Adrenal gland (tissue), 12 donors: Measurements from ENCODE around the gene ZNF613. TPM values are rescaled to one million over a fixed set of nuclear protein-coding genes. Genes with fewer than 3 reads are reported as not detected.

Source experiments
- DNase-seq, 7 donors: peaks; one replicate each; pipeline ENCODE4 v3.0.0-alpha.2; 2019 to 2020
- H3K27ac ChIP-seq, 5 donors: fragments of 200-600 bp; sonication (generic) in 4 of 5; 1 replicate in 3 of 5; 2 replicates in 2 of 5; pipeline versions ENCODE4 v1.5.1 to v1.8.0; 2016 to 2020; ENCODE audit warnings: mild to moderate bottlenecking in 1 of 5
- H3K27me3 ChIP-seq: fragments of 200-600 bp; 2 replicates; pipeline ENCODE4 v1.8.0; 2021
- H3K36me3 ChIP-seq, 2 donors: fragments of 200-600 bp; replicated peaks in 1 of 2; 1 replicate in 1 of 2; 2 replicates in 1 of 2; pipeline versions ENCODE4 v1.5.1 to v1.8.0; 2018 to 2022
- H3K4me1 ChIP-seq, 2 donors: fragments of 200-600 bp; replicated peaks in 1 of 2; 1 replicate in 1 of 2; 2 replicates in 1 of 2; pipeline versions ENCODE4 v1.5.1 to v1.8.0; 2018 to 2021
- H3K4me3 ChIP-seq, 4 donors: fragments of 200-600 bp; sonication (generic) in 3 of 4; one replicate each; pipeline ENCODE4 v1.5.1; 2016 to 2018
- H3K9me3 ChIP-seq, 3 donors: fragments of 200-600 bp; sonication (generic) in 1 of 3; replicated peaks in 1 of 3; 1 replicate in 2 of 3; 2 replicates in 1 of 3; pipeline versions ENCODE4 v1.5.1 to v1.8.0; 2016 to 2021
- POLR2A ChIP-seq, 2 donors: fragments of 450-650 bp; IDR thresholded peaks; one replicate each; pipeline ENCODE4 v1.6.1; 2017; ENCODE audit warnings: antibody characterized with exemption in 2 of 2, mild to moderate bottlenecking in 2 of 2, moderate library complexity in 1 of 2
- WGBS, 4 donors: extraction: QIAGEN DNeasy Blood & Tissue Kit in 2 of 4; methylation state at CpG; one replicate each; pipeline versions ENCODE4 v1.1.5 to v1.1.7; 2013 to 2017; 5-methylcytosine and 5-hydroxymethylcytosine counted together
- intact Hi-C, 2 donors: fragments of 100-400 bp; cut with DNase I; formaldehyde crosslinking; loops; one replicate each; pipeline versions ENCODE4 v1.14.1 to v1.15.0; 2022 to 2023
- polyA plus RNA-seq, 3 donors: library from polyadenylated mRNA; stranded (reverse); fragments of 200-250 nt in 2 of 3; fragments of 350-450 nt in 1 of 3; fragmentation: Illumina TruSeq in 1 of 3; extraction: RNeasy Lipid Tissue Mini Kit (QIAGEN cat#74804) in 1 of 3; gene quantifications; one replicate each; pipeline ENCODE4 v1.2.3, GENCODE V29; 2013 to 2014
- total RNA-seq, 9 donors: library from RNA; depleted of rRNA in 4 of 9; stranded (reverse); fragments of >200 nt in 4 of 9; fragments of 120-200 nt in 1 of 9; fragmentation: NEBNext Ultra II Directional in 1 of 9; extraction: Animal tissue kit (Norgen Biotek cat#: 25700) in 1 of 9; gene quantifications; one replicate each; pipeline versions ENCODE4 v1.1.0 to v1.2.4, GENCODE V29; 2013 to 2023
- TF ChIP-seq, protein P1 (sequence below), 6 experiments: fragments of 450-650 bp in 4 of 6; fragments of 200-600 bp in 2 of 6; sonication (generic) in 1 of 6; IDR thresholded peaks; 1 replicate in 5 of 6; 2 replicates in 1 of 6; pipeline versions ENCODE4 v1.5.1 to v1.8.0; 2016 to 2021; ENCODE audit warnings: antibody characterized with exemption in 6 of 6, mild to moderate bottlenecking in 2 of 6, moderate library complexity in 1 of 6
- donor health status: healthy with polysubstance abuse.
- donor health status: Bipolar disorder and iron deficiency.
- donor health status: DM: yes; HTN: yes; CAD: no.
- donor health status: DM: no; HTN: no; CAD: no.
- donor health status: DM: no; HTN: no; CAD: no.
- donor health status: DM: yes; HTN: yes; CAD: no.

The ZNF613 gene
- total and polyA plus RNA-seq, 12 donors = 3.6 to 14.1 (median 5.4) TPM

GRCh38 chr19:51915324-51915867, 11.9 kb upstream of the ZNF613 start:
- H3K9me3 ChIP-seq = peaks cover 0 to 44% (median 11%) of the 10 kb centered on the region in 3 donors
- WGBS, 4 donors = 69 to 80% (median 75%) methylated on average over 5 of the region's 5 CpGs
- H3K4me3 ChIP-seq = no peak overlapping the region
- H3K36me3 ChIP-seq = no peaks in the 10 kb centered on the region
- no peak overlapping the region for H3K27ac ChIP-seq
- no peaks in the 10 kb centered on the region for H3K4me1 ChIP-seq
- no peak for DNase-seq
- intact Hi-C loops = no loop called here
- TF ChIP-seq POLR2A (IDR thresholded peaks at IDR 0.05) = no peak
- TF ChIP-seq, protein P1, sequence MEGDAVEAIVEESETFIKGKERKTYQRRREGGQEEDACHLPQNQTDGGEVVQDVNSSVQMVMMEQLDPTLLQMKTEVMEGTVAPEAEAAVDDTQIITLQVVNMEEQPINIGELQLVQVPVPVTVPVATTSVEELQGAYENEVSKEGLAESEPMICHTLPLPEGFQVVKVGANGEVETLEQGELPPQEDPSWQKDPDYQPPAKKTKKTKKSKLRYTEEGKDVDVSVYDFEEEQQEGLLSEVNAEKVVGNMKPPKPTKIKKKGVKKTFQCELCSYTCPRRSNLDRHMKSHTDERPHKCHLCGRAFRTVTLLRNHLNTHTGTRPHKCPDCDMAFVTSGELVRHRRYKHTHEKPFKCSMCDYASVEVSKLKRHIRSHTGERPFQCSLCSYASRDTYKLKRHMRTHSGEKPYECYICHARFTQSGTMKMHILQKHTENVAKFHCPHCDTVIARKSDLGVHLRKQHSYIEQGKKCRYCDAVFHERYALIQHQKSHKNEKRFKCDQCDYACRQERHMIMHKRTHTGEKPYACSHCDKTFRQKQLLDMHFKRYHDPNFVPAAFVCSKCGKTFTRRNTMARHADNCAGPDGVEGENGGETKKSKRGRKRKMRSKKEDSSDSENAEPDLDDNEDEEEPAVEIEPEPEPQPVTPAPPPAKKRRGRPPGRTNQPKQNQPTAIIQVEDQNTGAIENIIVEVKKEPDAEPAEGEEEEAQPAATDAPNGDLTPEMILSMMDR (IDR thresholded peaks at IDR 0.05) = no peak
- H3K27me3 ChIP-seq = no peaks in the 10 kb centered on the region

- 86 to 98% (median 92%) methylated on average over 1 of the region's 1 CpG for WGBS, 4 donors
- H3K27ac ChIP-seq = no peak overlapping the region
- H3K27me3 ChIP-seq = no peaks in the 10 kb centered on the region
- DNase-seq = no peak
- H3K4me1 ChIP-seq = no peaks in the 10 kb centered on the region
- TF ChIP-seq POLR2A (IDR thresholded peaks at IDR 0.05) = no peak
- TF ChIP-seq, protein P1 (IDR thresholded peaks at IDR 0.05) = no peak
- no peaks in the 10 kb centered on the region for H3K36me3 ChIP-seq
- H3K9me3 ChIP-seq = peaks cover 0 to 51% (median 11%) of the 10 kb centered on the region in 3 donors
- no peak overlapping the region for H3K4me3 ChIP-seq
- intact Hi-C loops = no loop called here
Measured at GRCh38 chr19:51916167-51916566, 11.1 kb upstream of the ZNF613 start.

DNA sequence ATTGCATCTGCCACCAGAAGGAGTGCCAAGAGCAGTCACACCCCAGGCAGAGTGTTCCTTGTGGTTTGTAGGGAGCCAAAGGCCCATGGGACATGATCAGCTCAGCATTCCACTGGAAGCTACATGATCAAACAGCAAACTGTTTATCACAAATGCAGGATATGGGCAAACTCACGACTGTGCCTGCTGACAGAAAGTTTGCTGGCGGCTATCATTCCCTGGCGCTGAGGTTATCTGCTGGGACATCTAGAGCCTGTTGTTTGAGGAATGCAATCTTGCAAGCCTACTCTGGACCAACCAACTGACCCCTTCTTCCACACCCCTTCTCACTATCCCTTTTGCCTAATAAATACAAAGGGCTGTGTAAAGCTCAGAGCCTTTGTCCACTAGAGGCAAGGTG, 7.7 kb upstream of the ZNF613 start:
- no peaks in the 10 kb centered on the region for H3K4me1 ChIP-seq
- peaks cover 0 to 63% (median 7%) of the 10 kb centered on the region in 3 donors for H3K9me3 ChIP-seq
- no peak overlapping the region for H3K4me3 ChIP-seq
- H3K27me3 ChIP-seq = no peaks in the 10 kb centered on the region
- intact Hi-C loops = no loop called here
- TF ChIP-seq, protein P1 (IDR thresholded peaks at IDR 0.05) = no peak
- no peak for TF ChIP-seq POLR2A (IDR thresholded peaks at IDR 0.05)
- 81 to 88% (median 84%) methylated on average over 3 of the region's 3 CpGs for WGBS, 4 donors
- no peaks in the 10 kb centered on the region for H3K36me3 ChIP-seq
- H3K27ac ChIP-seq = no peak overlapping the region
- no peak for DNase-seq

- intact Hi-C loops = no loop called here
- Histone ChIP-seq H3K27me3 (no peaks in the 10 kb centered on the region), H3K36me3 (no peaks in the 10 kb centered on the region), H3K4me3 (no peak overlapping the region), H3K9me3 (peaks cover 0 to 45% (median 0%) of the 10 kb centered on the region in 3 donors), H3K27ac (no peak overlapping the region), H3K4me1 (no peaks in the 10 kb centered on the region)
- no peak for TF ChIP-seq POLR2A (IDR thresholded peaks at IDR 0.05)
- TF ChIP-seq, protein P1 (IDR thresholded peaks at IDR 0.05) = no peak
- WGBS, 4 donors = 88 to 91% (median 90%) methylated on average over 7 to 8 of the region's 8 CpGs
- no peak for DNase-seq
Measured at GRCh38 chr19:51921949-51922348, 5.3 kb upstream of the ZNF613 start.
